Measurements from ENCODE around the gene GUCY1A2. TPM values are rescaled to one million over a fixed set of nuclear protein-coding genes. Genes with fewer than 3 reads are reported as not detected.

GUCY1A2 gene
- total and polyA plus RNA-seq, 2 donors (not counting 3 experiments of a cell fraction or from before 2014, with no cell fraction given), result 0.02 to 0.03 TPM

- ChIA-PET POLR2A (no interaction called here), CTCF (no interaction called here)
- Histone ChIP-seq H3K4me1 (ENCODE audit: control insufficient read depth, extremely low read depth, insufficient read depth, low read length) (no peaks in the 10 kb centered on the region), H3K27me3 (ENCODE audit: control insufficient read depth in 2 of 2, insufficient read depth in 2 of 2, low read length in 2 of 2) (no peaks in the 10 kb centered on the region), H3K4me3 (replicated peaks in 1 of 3; ENCODE audit: insufficient read depth in 1 of 3, low read depth in 1 of 3, low read length in 3 of 3) (no peak overlapping the region), H2AFZ (ENCODE audit: low read depth, low read length) (no peak overlapping the region), H3K79me2 (ENCODE audit: control insufficient read depth, insufficient read depth, low read length) (no peaks in the 10 kb centered on the region), H3K9ac (replicated peaks; ENCODE audit: extremely low read depth, insufficient read depth, low read length) (no peak overlapping the region), H3K4me2 (ENCODE audit: insufficient read depth, low read length) (no peak overlapping the region), H3K36me3 (ENCODE audit: control insufficient read depth in 2 of 2, extremely low read depth in 1 of 2, insufficient read depth in 2 of 2, low read length in 2 of 2) (no peaks in the 10 kb centered on the region), H3K27ac (ENCODE audit: insufficient read depth, low read depth, low read length) (no peak overlapping the region), H3K9me3 (replicated peaks; ENCODE audit: control insufficient read depth, insufficient read depth, low read length) (no peaks in the 10 kb centered on the region), H3K9me1 (replicated peaks; ENCODE audit: control insufficient read depth, extremely low read depth, insufficient read depth, low read length) (no peaks in the 10 kb centered on the region), H4K20me1 (replicated peaks; ENCODE audit: control insufficient read depth, extremely low read depth, insufficient read depth, low read length) (no peaks in the 10 kb centered on the region)
- dilution Hi-C loops (cut with MboI; ENCODE audit: extremely low pct_ligation_motif_present, low sequenced_read_pairs), result no loop called here
- DNase-seq (ENCODE audit: low read depth, low spot score), result no peak
- intact Hi-C loops (cut with micrococcal nuclease), result no loop called here
- FAIRE-seq, result no peak
- BruUV-seq (replicated peaks), result no TSS peak
- TF ChIP-seq POLR2A (IDR thresholded peaks at IDR 0.05; ENCODE audit: low read depth, low read length), result no peak
- no peak for TF ChIP-seq GATA2 (IDR thresholded peaks at IDR 0.05; ENCODE audit: insufficient read depth, insufficient read length, low read depth, low read length)
- TF ChIP-seq MYC (IDR thresholded peaks at IDR 0.05; ENCODE audit: low read depth, low read length), result no peak
- no peak for TF ChIP-seq EZH2 (IDR thresholded peaks at IDR 0.05; ENCODE audit: borderline replicate concordance, low read depth, low read length, severe bottlenecking)
- TF ChIP-seq JUN (IDR thresholded peaks at IDR 0.05; ENCODE audit: borderline replicate concordance, insufficient read depth, insufficient read length, low read depth), result no peak
- TF ChIP-seq, protein P1, sequence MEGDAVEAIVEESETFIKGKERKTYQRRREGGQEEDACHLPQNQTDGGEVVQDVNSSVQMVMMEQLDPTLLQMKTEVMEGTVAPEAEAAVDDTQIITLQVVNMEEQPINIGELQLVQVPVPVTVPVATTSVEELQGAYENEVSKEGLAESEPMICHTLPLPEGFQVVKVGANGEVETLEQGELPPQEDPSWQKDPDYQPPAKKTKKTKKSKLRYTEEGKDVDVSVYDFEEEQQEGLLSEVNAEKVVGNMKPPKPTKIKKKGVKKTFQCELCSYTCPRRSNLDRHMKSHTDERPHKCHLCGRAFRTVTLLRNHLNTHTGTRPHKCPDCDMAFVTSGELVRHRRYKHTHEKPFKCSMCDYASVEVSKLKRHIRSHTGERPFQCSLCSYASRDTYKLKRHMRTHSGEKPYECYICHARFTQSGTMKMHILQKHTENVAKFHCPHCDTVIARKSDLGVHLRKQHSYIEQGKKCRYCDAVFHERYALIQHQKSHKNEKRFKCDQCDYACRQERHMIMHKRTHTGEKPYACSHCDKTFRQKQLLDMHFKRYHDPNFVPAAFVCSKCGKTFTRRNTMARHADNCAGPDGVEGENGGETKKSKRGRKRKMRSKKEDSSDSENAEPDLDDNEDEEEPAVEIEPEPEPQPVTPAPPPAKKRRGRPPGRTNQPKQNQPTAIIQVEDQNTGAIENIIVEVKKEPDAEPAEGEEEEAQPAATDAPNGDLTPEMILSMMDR (IDR thresholded peaks at IDR 0.05; ENCODE audit: extremely low read depth in 1 of 2, insufficient read depth in 1 of 2, low read depth in 1 of 2, low read length in 2 of 2), result no peak
- TF ChIP-seq POLR2AphosphoS5 (IDR thresholded peaks at IDR 0.05; ENCODE audit: insufficient read depth, low read depth, low read length), result no peak
- TF ChIP-seq, protein P2, sequence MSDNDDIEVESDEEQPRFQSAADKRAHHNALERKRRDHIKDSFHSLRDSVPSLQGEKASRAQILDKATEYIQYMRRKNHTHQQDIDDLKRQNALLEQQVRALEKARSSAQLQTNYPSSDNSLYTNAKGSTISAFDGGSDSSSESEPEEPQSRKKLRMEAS (IDR thresholded peaks at IDR 0.05; ENCODE audit: insufficient read depth, insufficient read length), result no peak
- no peak for TF ChIP-seq FOS (IDR thresholded peaks at IDR 0.05; ENCODE audit: borderline replicate concordance, insufficient read depth, low read length)
These were observed 7.4 kb upstream of the GUCY1A2 start for GRCh38 chr11:107025673-107026072.
